HepG2 (cell line): Measurements from ENCODE around the gene BCL7A. TPM values are rescaled to one million over a fixed set of nuclear protein-coding genes. Genes with fewer than 3 reads are reported as not detected.

Experiments used
- FOXA1 ChIP-seq, 2 experiments: fragments of 450-650 bp in 1 of 2; sonication (generic) in 1 of 2; formaldehyde crosslinking in 1 of 2; IDR thresholded peaks; 2 replicates each; pipeline versions ENCODE4 v1.4.0 to v1.6.1; 2016 to 2020; ENCODE audit warnings: missing genetic modification reagents in 1 of 2
- GTF2F1 ChIP-seq: fragments of 150-350 bp; IDR thresholded peaks from 2 replicates; pipeline ENCODE4 v1.6.1; 2014; ENCODE audit warnings: low read length
- HCFC1 ChIP-seq: fragments of 150-350 bp; IDR thresholded peaks from 2 replicates; pipeline ENCODE4 v1.6.1; 2014; ENCODE audit warnings: low read depth, low read length
- SOX6 ChIP-seq, 2 experiments: fragments of 450-650 bp in 1 of 2; sonication (generic) in 1 of 2; formaldehyde crosslinking in 1 of 2; IDR thresholded peaks; 2 replicates each; pipeline versions ENCODE4 v1.4.0 to v1.6.1; 2017 to 2020; ENCODE audit warnings: antibody characterized with exemption in 1 of 2, mild to moderate bottlenecking in 1 of 2, missing genetic modification reagents in 1 of 2
- STAG1 ChIP-seq: sonication (generic); formaldehyde crosslinking; IDR thresholded peaks from 2 replicates; pipeline ENCODE4 v1.4.0; 2020; ENCODE audit warnings: missing genetic modification reagents
- ZNF678 ChIP-seq: sonication (generic); formaldehyde crosslinking; IDR thresholded peaks from 2 replicates; pipeline ENCODE4 v1.4.0; 2020; ENCODE audit warnings: mild to moderate bottlenecking, missing genetic modification reagents
- ZSCAN25 ChIP-seq: sonication (generic); formaldehyde crosslinking; IDR thresholded peaks from 2 replicates; pipeline ENCODE4 v1.8.0; 2022; ENCODE audit warnings: mild to moderate bottlenecking, missing genetic modification reagents
- polyA plus RNA-seq, 8 experiments: library from polyadenylated mRNA; depleted of rRNA in 3 of 8; stranded (reverse) in 7 of 8; unstranded in 1 of 8; fragments of >200 nt; fragmentation: Illumina TruSeq in 4 of 8; extraction: Trizol in 4 of 8; gene quantifications; 2 replicates each; pipeline versions ENCODE4 v1.2.1 to v1.2.3, GENCODE V29; 2011 to 2016; ENCODE audit warnings: low read depth in 4 of 8, missing spikeins in 1 of 8, mixed read lengths in 1 of 8; ENCODE audit not compliant: insufficient read depth in 1 of 8
- total RNA-seq, 5 experiments: library from RNA; depleted of rRNA; stranded (reverse); fragments of >200 nt; fragmentation: Illumina TruSeq; extraction: Trizol; gene quantifications; 2 replicates each; pipeline ENCODE4 v1.2.3, GENCODE V29; 2016; ENCODE audit warnings: low read depth in 1 of 5
- TF ChIP-seq, protein P1 (sequence below): sonication (generic); formaldehyde crosslinking; IDR thresholded peaks from 2 replicates; pipeline ENCODE4 v1.4.0; 2020; ENCODE audit warnings: mild to moderate bottlenecking, missing genetic modification reagents

BCL7A gene
- total and polyA plus RNA-seq, 2 of the 13 experiments (the other 11 are each of a cell fraction or from before 2014, with no cell fraction given), result 4.1 to 6.2 TPM

DNA sequence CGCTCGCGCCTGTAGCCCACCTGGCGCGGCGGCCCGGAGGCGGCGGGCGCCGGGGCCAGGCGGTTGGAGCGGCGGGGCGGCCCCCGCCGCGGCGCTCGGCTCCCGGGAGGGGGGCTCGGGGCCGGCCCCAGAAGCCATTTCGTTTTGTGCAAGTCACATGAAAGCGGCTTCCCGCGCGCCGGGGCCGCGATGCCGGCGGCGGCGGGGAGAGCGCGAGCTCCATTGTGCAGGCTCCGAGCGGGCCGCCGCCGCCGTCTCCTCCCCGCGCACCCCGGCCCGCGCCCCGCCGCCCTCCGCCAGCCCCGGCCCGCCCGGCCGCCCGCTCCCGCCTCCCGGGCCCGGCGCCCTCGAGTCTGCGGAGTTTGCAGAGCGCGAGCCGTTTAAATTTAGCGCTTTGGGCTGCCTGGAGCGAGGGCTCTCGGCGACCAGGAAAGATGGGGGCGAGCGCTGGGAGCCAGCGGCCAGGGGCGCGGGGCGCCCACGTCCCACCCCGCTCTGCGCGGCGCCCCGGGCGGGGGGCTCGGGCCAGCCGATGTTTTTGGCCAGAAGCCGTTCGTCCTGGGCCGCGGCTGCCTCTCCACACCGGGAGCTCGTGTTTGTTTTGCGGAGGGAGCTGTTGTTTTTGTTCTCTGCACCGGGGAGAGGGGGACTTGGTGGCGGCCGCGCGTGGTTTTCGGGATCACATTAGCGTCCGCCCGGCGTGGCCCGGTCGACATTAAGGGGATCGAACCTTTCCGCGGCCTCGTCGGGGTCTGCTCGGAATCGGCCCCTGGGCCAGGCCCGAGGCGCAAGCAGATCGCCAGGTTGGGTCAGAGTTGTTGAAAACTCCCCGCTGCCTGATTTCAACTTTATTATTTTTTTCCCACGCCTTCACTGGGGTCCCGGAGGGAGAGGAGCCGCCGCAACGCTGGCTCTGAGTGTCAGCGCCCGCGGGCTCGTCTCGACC lies 982 bp downstream of the BCL7A start (continued):
- TF ChIP-seq, protein P1, sequence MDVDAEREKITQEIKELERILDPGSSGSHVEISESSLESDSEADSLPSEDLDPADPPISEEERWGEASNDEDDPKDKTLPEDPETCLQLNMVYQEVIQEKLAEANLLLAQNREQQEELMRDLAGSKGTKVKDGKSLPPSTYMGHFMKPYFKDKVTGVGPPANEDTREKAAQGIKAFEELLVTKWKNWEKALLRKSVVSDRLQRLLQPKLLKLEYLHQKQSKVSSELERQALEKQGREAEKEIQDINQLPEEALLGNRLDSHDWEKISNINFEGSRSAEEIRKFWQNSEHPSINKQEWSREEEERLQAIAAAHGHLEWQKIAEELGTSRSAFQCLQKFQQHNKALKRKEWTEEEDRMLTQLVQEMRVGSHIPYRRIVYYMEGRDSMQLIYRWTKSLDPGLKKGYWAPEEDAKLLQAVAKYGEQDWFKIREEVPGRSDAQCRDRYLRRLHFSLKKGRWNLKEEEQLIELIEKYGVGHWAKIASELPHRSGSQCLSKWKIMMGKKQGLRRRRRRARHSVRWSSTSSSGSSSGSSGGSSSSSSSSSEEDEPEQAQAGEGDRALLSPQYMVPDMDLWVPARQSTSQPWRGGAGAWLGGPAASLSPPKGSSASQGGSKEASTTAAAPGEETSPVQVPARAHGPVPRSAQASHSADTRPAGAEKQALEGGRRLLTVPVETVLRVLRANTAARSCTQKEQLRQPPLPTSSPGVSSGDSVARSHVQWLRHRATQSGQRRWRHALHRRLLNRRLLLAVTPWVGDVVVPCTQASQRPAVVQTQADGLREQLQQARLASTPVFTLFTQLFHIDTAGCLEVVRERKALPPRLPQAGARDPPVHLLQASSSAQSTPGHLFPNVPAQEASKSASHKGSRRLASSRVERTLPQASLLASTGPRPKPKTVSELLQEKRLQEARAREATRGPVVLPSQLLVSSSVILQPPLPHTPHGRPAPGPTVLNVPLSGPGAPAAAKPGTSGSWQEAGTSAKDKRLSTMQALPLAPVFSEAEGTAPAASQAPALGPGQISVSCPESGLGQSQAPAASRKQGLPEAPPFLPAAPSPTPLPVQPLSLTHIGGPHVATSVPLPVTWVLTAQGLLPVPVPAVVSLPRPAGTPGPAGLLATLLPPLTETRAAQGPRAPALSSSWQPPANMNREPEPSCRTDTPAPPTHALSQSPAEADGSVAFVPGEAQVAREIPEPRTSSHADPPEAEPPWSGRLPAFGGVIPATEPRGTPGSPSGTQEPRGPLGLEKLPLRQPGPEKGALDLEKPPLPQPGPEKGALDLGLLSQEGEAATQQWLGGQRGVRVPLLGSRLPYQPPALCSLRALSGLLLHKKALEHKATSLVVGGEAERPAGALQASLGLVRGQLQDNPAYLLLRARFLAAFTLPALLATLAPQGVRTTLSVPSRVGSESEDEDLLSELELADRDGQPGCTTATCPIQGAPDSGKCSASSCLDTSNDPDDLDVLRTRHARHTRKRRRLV, result no peak
- no peak for TF ChIP-seq HCFC1
- no peak for TF ChIP-seq FOXA1 (IDR thresholded peaks at IDR 0.05)
- TF ChIP-seq FOXA1 (CRISPR knock-in tag; IDR thresholded peaks at IDR 0.05), result no peak
- TF ChIP-seq GTF2F1, result no peak
- TF ChIP-seq STAG1 (CRISPR knock-in tag), result no peak
- TF ChIP-seq ZNF678 (CRISPR knock-in tag), result 0 out of 2 replicates have a peak, but pooled peaks have one; percentile 52
- TF ChIP-seq SOX6 (IDR thresholded peaks at IDR 0.05), result no peak
- TF ChIP-seq SOX6 (CRISPR knock-in tag; IDR thresholded peaks at IDR 0.05), result no peak
- TF ChIP-seq ZSCAN25 (CRISPR knock-in tag), result no peak
- TF ChIP-seq, all 625 proteins: peak for 34
